ENCODE results near the gene JAK1. TPM values are rescaled to one million over a fixed set of nuclear protein-coding genes. Genes with fewer than 3 reads are reported as not detected.

JAK1 gene
- total RNA-seq, 6 donors from 2014 or later, result 156 to 191 (median 167) TPM

DNA sequence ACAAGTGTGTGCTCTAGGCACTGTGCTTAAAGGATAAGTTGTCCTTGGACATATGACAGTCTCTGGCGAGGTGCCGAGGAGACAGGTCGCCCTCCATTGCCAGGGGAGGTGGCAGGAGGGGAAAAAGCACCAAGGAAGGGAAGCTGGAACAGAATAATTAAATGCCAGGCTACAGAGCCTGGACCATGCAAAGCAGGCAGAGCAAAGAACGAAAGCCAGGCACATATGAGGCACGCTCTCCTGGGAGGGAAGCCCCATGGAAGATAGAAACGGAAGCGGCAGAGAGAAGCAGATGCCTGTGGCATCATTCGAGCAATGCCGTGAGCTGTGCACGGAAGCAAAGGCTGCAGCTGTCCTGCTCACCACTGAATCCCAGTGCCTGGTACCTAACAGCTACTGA is 91.2 kb downstream of the JAK1 start:
- Histone ChIP-seq H3K4me1 (no peaks in the 10 kb centered on the region), H3K9me3 (no peaks in the 10 kb centered on the region), H3K36me3 (peaks cover 30 to 87% (median 42%) of the 10 kb centered on the region in 4 donors), H3K4me3 (no peak overlapping the region), H3K27ac (no peak overlapping the region), H3K27me3 (no peaks in the 10 kb centered on the region)
- TF ChIP-seq POLR2A (IDR thresholded peaks at IDR 0.05) (no peak), EP300 (IDR thresholded peaks at IDR 0.05) (no peak), CTCF (IDR thresholded peaks at IDR 0.05) (no peak), POLR2AphosphoS5 (IDR thresholded peaks at IDR 0.05) (no peak)
- DNase-seq (no peak), ATAC-seq (ENCODE audit: low FRiP score in 2 of 2) (no peak)
- WGBS, 2 donors, result 90 to 98% methylated on average over 10 of the region's 10 CpGs

DNA sequence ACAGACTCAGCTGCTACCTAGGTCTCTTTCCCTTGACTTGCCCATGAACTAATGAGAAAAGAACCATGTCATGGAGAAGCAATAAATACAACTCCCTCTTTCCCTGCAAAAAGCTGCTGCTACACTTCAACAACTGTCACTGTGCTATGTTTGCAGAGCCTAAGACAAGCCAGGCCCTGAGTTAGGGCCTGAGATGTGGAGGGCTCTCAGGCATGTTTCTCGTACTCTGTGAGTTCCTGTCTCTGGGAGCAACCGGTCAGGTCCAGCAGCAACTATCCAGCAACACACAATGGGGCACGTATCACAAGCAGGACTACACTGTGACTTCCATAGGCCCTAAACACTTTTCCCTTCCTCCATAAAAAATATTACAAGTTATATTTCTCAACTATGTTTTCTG is 91.7 kb downstream of the JAK1 start:
- DNase-seq (no peak), ATAC-seq (ENCODE audit: low FRiP score in 2 of 2) (no peak)
- H3K4me3 ChIP-seq, result no peak overlapping the region
- H3K9me3 ChIP-seq, result no peaks in the 10 kb centered on the region
- H3K27ac ChIP-seq, result no peak overlapping the region
- no peak for TF ChIP-seq CTCF (IDR thresholded peaks at IDR 0.05)
- no peak for TF ChIP-seq POLR2AphosphoS5 (IDR thresholded peaks at IDR 0.05)
- TF ChIP-seq POLR2A (IDR thresholded peaks at IDR 0.05), result no peak
- no peak for TF ChIP-seq EP300 (IDR thresholded peaks at IDR 0.05)
- H3K36me3 ChIP-seq, result peaks cover 30 to 91% (median 44%) of the 10 kb centered on the region in 4 donors
- 87 to 91% methylated on average over 3 of the region's 3 CpGs for WGBS, 2 donors
- no peaks in the 10 kb centered on the region for H3K4me1 ChIP-seq
- H3K27me3 ChIP-seq, result no peaks in the 10 kb centered on the region

DNA sequence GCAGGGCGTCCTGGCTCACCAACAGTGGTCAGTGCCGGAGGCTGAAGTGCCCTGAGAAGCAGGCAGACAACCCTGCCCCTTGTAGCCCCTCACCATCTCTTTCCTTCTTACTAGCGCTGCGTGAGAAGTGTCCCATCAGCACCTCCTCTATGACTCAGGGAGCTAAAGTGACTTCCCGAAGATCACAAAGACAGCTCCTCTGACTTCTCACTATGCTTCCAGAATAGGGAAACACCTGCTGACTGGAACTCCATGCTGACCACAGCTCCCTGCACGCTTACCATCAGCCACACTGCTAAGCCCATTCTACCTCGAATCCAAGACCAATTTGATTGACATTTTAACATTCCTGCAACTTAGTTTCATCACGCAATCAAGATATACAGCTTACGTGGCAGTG is 92.8 kb downstream of the JAK1 start:
- DNase-seq (no peak), ATAC-seq (ENCODE audit: low FRiP score in 2 of 2) (no peak)
- H3K27me3 ChIP-seq, result no peaks in the 10 kb centered on the region
- no peaks in the 10 kb centered on the region for H3K9me3 ChIP-seq
- 94 to 96% methylated on average over 9 of the region's 9 CpGs for WGBS, 2 donors
- no peaks in the 10 kb centered on the region for H3K4me1 ChIP-seq
- H3K4me3 ChIP-seq, result no peak overlapping the region
- peaks cover 30 to 95% (median 50%) of the 10 kb centered on the region in 4 donors for H3K36me3 ChIP-seq
- TF ChIP-seq POLR2AphosphoS5 (IDR thresholded peaks at IDR 0.05) (no peak), EP300 (IDR thresholded peaks at IDR 0.05) (no peak), CTCF (IDR thresholded peaks at IDR 0.05) (no peak), POLR2A (IDR thresholded peaks at IDR 0.05) (no peak)
- H3K27ac ChIP-seq, result no peak overlapping the region

- H3K9me3 ChIP-seq, result no peaks in the 10 kb centered on the region
- DNase-seq (no peak), ATAC-seq (ENCODE audit: low FRiP score in 2 of 2) (no peak)
- H3K36me3 ChIP-seq, result peaks cover 27 to 97% (median 57%) of the 10 kb centered on the region in 4 donors
- 92 to 100% methylated on average over 1 of the region's 1 CpG for WGBS, 2 donors
- H3K4me3 ChIP-seq, result no peak overlapping the region
- TF ChIP-seq POLR2A (IDR thresholded peaks at IDR 0.05) (no peak), EP300 (IDR thresholded peaks at IDR 0.05) (no peak), POLR2AphosphoS5 (IDR thresholded peaks at IDR 0.05) (no peak), CTCF (IDR thresholded peaks at IDR 0.05) (no peak)
- H3K4me1 ChIP-seq, result no peaks in the 10 kb centered on the region
- no peaks in the 10 kb centered on the region for H3K27me3 ChIP-seq
- H3K27ac ChIP-seq, result no peak overlapping the region
Observed at GRCh38 chr1:64872067-64872466, 94.3 kb downstream of the JAK1 start.

DNA sequence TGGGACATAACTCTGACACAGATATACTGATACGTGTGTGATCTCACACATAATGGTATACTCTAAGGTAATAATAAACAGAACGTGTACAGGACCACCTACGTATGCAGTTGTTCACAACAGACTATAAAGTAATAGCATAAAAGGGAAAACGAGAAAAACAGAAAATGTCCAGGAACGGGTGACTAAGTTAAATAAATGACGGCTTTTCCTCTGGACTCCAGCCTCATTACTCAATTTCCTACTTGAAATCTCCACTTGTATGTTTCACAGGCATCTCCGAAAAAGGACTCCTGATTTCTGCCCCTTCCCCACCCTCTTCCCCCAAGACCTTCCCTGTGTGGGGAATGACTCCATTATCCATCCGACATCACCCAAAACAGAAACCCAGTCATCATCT is 95.1 kb downstream of the JAK1 start:
- no peaks in the 10 kb centered on the region for H3K4me1 ChIP-seq
- no peak overlapping the region for H3K27ac ChIP-seq
- 91 to 92% methylated on average over 8 of the region's 8 CpGs for WGBS, 2 donors
- DNase-seq, result no peak
- no peak overlapping the region for H3K4me3 ChIP-seq
- H3K36me3 ChIP-seq, result peaks cover 19 to 97% (median 60%) of the 10 kb centered on the region in 4 donors
- no peaks in the 10 kb centered on the region for H3K9me3 ChIP-seq
- TF ChIP-seq EP300 (IDR thresholded peaks at IDR 0.05) (no peak), CTCF (IDR thresholded peaks at IDR 0.05) (no peak), POLR2A (IDR thresholded peaks at IDR 0.05) (no peak), POLR2AphosphoS5 (IDR thresholded peaks at IDR 0.05) (no peak)
- ATAC-seq (ENCODE audit: low FRiP score in 2 of 2), result no peak
- no peaks in the 10 kb centered on the region for H3K27me3 ChIP-seq

Measured in upper lobe of left lung (tissue), 6 donors.